ENCODE data around the gene PPP1R27.

PPP1R27 gene

DNA sequence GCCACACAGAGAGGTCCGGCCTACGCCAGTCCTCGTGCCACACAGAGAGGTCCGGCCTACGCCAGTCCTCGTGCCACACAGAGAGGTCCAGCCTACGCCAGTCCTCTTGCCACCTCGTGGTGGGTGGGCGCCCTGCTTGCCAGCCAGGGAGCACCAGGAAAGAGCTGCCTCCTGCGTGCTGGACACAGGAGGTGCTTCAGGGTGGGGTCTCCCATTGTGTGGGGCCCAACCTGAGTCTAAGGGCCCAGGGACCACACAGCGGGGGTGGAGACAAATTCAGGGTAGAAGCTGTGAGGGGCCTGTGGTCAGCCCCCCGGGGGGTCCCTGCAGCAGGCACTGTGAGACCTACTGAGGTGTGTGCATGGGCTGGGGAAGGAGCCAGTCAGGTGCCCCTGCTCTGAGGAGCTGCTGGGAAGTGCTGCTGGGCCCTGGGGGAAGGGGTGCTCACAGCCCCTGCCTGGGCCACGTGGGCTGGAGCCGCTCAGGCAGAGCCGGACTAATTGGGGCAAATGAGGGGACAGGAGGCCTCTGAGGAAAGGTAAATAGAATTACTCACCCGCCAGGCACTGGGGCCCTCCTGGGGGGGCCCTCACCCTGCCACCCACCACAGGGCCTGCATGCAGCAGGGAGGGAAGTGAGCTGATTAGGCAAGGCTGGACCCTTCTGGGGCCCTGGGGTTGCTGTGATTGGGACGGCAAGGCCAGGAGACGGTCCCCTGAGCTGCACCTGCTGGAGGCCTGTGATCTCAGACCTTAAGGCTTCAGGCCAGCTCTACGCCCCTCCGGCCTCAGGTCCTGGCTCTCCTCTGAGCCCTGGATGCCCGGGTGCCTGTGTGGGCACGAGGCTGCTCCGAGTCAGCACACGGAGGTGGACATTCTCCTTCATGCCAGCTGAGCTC, 19.9 kb downstream of the PPP1R27 start:
- no peak for DNase-seq (ENCODE audit: low read depth)
- no peak for TF ChIP-seq CTCF (conservative IDR thresholded peaks at IDR 0.05; ENCODE audit: low read length)
- no peak overlapping the region for H3K4me3 ChIP-seq (ENCODE audit: low read length)

DNA sequence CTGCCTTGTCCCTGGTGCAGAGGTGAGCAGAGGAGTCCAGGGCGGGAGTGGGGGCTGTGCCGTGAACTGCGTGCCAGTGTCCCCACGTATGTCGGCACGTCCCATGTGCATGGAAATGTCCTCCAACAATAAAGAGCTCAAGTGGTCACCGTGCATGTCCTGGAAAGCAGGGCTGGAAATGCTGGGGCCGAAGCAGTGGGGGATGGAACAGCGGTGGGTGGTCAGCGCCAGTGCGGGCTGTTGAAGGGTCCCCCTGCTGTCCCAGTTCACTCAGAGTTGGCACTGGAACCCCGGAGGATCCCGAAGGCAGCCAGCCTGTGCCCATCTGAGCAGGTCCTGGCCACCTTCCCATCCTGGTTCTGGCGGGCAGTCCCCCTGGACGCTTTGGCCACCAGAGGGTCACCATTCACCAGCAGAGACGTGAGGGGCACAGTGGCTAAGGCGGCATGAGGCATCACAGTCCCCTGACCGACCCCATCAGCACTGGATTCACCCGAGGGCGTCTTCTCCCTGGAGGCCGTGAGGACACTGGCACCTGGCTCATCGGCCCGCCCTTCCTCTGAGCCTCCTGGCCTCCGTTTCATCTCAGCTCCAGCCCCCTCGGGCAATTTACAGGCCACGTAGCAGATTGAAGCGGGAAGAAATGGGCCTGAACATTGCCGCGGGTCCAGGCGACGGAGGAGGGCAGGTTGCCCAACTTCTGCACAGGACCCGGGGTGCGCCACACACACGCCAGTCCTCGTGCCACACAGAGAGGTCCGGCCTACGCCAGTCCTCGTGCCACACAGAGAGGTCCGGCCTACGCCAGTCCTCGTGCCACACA, 20.8 kb downstream of the PPP1R27 start:
- no peak overlapping the region for H3K4me3 ChIP-seq (ENCODE audit: low read length)
- DNase-seq (ENCODE audit: low read depth) = no peak
- TF ChIP-seq CTCF (conservative IDR thresholded peaks at IDR 0.05; ENCODE audit: low read length) = no peak

DNA sequence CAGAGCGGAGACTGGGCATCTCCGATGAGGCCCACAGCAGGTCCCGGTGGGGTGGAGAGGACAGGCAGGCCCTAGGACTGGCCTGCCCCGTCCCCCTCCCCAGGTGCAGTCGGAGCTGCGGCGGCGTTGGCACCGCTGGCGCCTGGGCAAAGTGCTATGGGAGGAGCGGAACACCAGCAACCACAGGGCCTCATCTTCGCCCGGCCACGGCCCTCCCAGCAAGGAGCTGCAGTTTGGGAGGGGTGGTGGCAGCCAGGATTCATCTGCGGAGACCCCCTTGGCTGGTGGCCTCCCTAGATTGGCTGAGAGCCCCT, 21.5 kb downstream of the PPP1R27 start:
- no peak for TF ChIP-seq CTCF (conservative IDR thresholded peaks at IDR 0.05; ENCODE audit: low read length)
- no peak overlapping the region for H3K4me3 ChIP-seq (ENCODE audit: low read length)
- DNase-seq (ENCODE audit: low read depth) = no peak

DNA sequence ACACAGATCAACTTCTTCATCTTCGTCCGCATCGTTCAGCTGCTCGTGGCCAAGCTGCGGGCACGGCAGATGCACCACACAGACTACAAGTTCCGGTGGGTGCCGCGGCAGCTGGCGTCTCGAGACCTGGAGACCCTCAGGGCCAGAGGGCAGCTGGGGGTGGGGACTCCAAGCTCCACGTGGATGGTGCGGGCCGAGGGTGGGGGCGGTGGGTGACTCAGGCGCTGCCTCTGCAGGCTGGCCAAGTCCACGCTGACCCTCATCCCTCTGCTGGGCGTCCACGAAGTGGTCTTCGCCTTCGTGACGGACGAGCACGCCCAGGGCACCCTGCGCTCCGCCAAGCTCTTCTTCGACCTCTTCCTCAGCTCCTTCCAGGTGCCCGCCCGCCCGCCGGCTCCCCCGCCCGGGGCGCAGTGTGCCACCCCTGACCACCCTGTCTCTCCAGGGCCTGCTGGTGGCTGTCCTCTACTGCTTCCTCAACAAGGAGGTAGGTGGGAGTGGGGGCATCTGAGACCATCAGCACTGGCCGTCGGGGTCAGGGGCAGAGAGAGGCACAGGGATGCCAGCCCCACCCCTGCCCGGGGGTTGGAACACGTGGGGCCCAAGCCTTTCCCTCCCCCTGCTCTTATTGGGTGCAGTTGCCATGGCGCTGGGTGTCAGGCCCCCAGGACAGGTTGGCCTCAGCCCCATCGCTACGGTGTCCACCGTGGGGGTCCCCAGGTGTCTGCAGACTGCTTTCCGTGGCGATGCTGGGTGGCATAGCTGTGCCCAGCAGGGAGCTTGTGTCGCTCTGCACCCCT, 22.1 kb downstream of the PPP1R27 start:
- no peak for TF ChIP-seq CTCF (conservative IDR thresholded peaks at IDR 0.05; ENCODE audit: low read length)
- no peak overlapping the region for H3K4me3 ChIP-seq (ENCODE audit: low read length)
- DNase-seq (ENCODE audit: low read depth) = no peak

DNA sequence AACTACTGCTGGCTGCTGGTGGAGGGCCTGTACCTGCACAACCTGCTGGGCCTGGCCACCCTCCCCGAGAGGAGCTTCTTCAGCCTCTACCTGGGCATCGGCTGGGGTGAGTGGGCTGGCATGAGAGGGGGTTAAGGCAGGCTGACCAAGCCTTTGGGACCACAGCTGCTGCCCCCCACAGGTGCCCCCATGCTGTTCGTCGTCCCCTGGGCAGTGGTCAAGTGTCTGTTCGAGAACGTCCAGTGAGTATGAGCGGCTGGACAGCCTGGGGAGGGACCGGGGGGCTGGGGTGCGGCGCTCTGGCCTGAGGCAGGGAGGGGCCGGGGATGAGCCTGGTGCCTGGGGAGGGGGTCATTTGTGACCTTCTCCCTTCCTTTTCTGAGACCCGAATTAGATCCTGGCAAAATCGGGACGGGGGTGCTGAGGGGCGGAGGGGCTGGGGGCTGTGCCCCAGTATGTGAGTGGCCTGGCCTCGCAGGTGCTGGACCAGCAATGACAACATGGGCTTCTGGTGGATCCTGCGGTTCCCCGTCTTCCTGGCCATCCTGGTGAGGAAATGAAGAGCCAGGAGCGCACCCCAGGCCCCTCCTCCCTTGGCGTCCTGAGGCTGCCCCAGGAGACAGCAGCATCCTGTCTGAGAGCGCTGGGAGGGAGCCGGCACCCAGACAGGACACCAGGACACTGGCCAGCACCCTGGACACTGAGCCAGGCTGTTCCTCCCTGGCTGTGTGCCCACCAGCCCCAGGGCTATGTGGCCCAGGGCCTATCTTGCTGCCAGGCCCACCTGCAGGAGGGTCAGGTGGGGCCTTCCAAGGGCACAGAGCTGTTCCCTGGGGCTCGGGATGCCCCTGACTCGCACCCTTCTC, 22.9 kb downstream of the PPP1R27 start:
- TF ChIP-seq CTCF (conservative IDR thresholded peaks at IDR 0.05; ENCODE audit: low read length) = no peak
- H3K4me3 ChIP-seq (ENCODE audit: low read length) = no peak overlapping the region
- DNase-seq (ENCODE audit: low read depth) = no peak

All from AG10803 (cell line).